PC-3 (cell line): ENCODE measurements around the gene TRIM56. TPM values are rescaled to one million over a fixed set of nuclear protein-coding genes. Genes with fewer than 3 reads are reported as not detected.
A peak's percentile ranks its signal among the peaks of the same experiment; 100 is the strongest.

Experiments
- ATAC-seq: fragments of 200-7000 bp; cut with Tn5 transposase; 2 replicates; pipeline ENCODE4 v1.9.1; 2020; ENCODE audit warnings: mild to moderate bottlenecking, moderate library complexity
- BruUV-seq: library from RNA; stranded (reverse); fragments of 400-500 nt; replicated peaks from 2 replicates; lab custom pipeline; 2021; lab: Mats Ljungman, UMichigan
- CTCF ChIA-PET: fragments of 300-600 bp; sonication (Branson Sonifier 250); formaldehyde crosslinking; loops from one replicate; lab custom pipeline; 2022; ENCODE audit warnings: antibody characterized with exemption; lab: Charles Lee
- POLR2A ChIA-PET: fragments of 300-600 bp; sonication (Branson Sonifier 250); formaldehyde crosslinking; loops from one replicate; lab custom pipeline; 2022; ENCODE audit warnings: antibody characterized with exemption; ENCODE audit not compliant: unreplicated experiment; lab: Charles Lee
- DNase-seq: peaks from one replicate; pipeline ENCODE4 v3.0.0-alpha.2; 2015
- H2AFZ ChIP-seq: fragments of 300-600 bp; sonication (generic); 2 replicates; pipeline ENCODE4 v1.6.0; 2016; ENCODE audit warnings: antibody characterized with exemption, low read length
- H3F3A ChIP-seq: fragments of 300-600 bp; sonication (generic); one replicate; pipeline ENCODE4 v1.6.0; 2017; ENCODE audit warnings: antibody characterized with exemption, low read length, control low read depth, mild to moderate bottlenecking; ENCODE audit not compliant: unreplicated experiment
- H3K27ac ChIP-seq: fragments of 300-600 bp; sonication (generic); 2 replicates; pipeline ENCODE4 v1.5.1; 2016; ENCODE audit warnings: mild to moderate bottlenecking, low read length
- H3K27me3 ChIP-seq: fragments of 300-600 bp; sonication (generic); 2 replicates; pipeline ENCODE4 v1.6.1; 2016; ENCODE audit warnings: low read length, mixed read lengths
- H3K36me3 ChIP-seq: fragments of 300-600 bp; sonication (generic); 2 replicates; pipeline ENCODE4 v1.6.1; 2016; ENCODE audit warnings: low read depth, mixed run types, low read length, mixed read lengths
- H3K4me1 ChIP-seq: fragments of 300-600 bp; sonication (generic); 2 replicates; pipeline ENCODE4 v1.5.1; 2016; ENCODE audit warnings: low read length; ENCODE audit not compliant: insufficient read depth
- H3K4me2 ChIP-seq: fragments of 300-600 bp; sonication (generic); 2 replicates; pipeline ENCODE4 v1.6.0; 2016; ENCODE audit warnings: low read length
- H3K4me3 ChIP-seq: fragments of 300-600 bp; sonication (generic); 2 replicates; pipeline ENCODE4 v1.5.1; 2016; ENCODE audit warnings: mild to moderate bottlenecking, low read length, mixed read lengths
- H3K79me2 ChIP-seq: fragments of 300-600 bp; sonication (generic); 2 replicates; pipeline ENCODE4 v1.6.1; 2017; ENCODE audit warnings: low read length, mixed read lengths
- H3K9ac ChIP-seq: fragments of 300-600 bp; sonication (generic); 2 replicates; pipeline ENCODE4 v1.6.0; 2016; ENCODE audit warnings: mild to moderate bottlenecking, low read length
- H3K9me2 ChIP-seq: fragments of 300-600 bp; sonication (generic); replicated peaks from 2 replicates; pipeline ENCODE4 v1.6.1; 2016; ENCODE audit warnings: mixed run types, low read length, mixed read lengths
- H3K9me3 ChIP-seq: fragments of 300-600 bp; sonication (generic); 2 replicates; pipeline ENCODE4 v1.6.1; 2016; ENCODE audit warnings: low read length, mixed read lengths
- H4K20me1 ChIP-seq: fragments of 300-600 bp; sonication (generic); 2 replicates; pipeline ENCODE4 v1.6.1; 2016; ENCODE audit warnings: low read length, mixed read lengths
- CTCF ChIP-seq: fragments of 300-600 bp; sonication (generic); conservative IDR thresholded peaks from 2 replicates; pipeline ENCODE4 v1.5.1; 2017; ENCODE audit warnings: antibody characterized with exemption, low read depth, mild to moderate bottlenecking, low read length
- EZH2 ChIP-seq: fragments of 300-600 bp; sonication (generic); IDR thresholded peaks from one replicate; pipeline ENCODE4 v1.6.1; 2017; ENCODE audit warnings: antibody characterized with exemption, mild to moderate bottlenecking, low read length; ENCODE audit not compliant: unreplicated experiment
- EZH2phosphoT487 ChIP-seq: fragments of 300-600 bp; sonication (generic); IDR thresholded peaks from 2 replicates; pipeline ENCODE4 v1.6.1; 2018; ENCODE audit warnings: mild to moderate bottlenecking, antibody characterized with exemption, low read length, borderline replicate concordance
- intact Hi-C: fragments of 100-400 bp; cut with micrococcal nuclease; formaldehyde crosslinking; loops from 2 replicates; pipeline ENCODE4 v1.9.0; 2023
- total RNA-seq: library from RNA; depleted of rRNA; stranded (reverse); fragments of >200 nt; gene quantifications from 2 replicates; pipeline ENCODE4 v1.2.3, GENCODE V29; 2014

The TRIM56 gene
- total RNA-seq, 1 experiment from 2014 or later = 10.6 TPM

- no TSS peak for BruUV-seq
- peaks cover 7% of the 10 kb centered on the region for H3F3A ChIP-seq
- ChIA-PET POLR2A (interaction anchor here (0.7 kb wide), 1 partner anchor 37 kb away, joined by 3 read pairs; no protein-coding TSS in a partner anchor), CTCF (interaction anchor here (1.1 kb wide), 1 partner anchor 53 kb away, joined by 3 read pairs; the partner anchor contains the start of gene TRIM56)
- no peaks in the 10 kb centered on the region for H4K20me1 ChIP-seq
- ATAC-seq (peak; percentile 83), DNase-seq (peak; percentile 97)
- intact Hi-C loops = loop anchor here (1.0 to 10.0 kb wide), 5 partner anchors 14 to 244 kb away; partner anchors contain the start of genes ACHE and TRIM56
- peak overlapping the region; percentile 89 for H3K27ac ChIP-seq
- no peaks in the 10 kb centered on the region for H3K79me2 ChIP-seq
- peak overlapping the region; percentile 41; the same call in 1 of the 2 replicates for H3K4me3 ChIP-seq
- TF ChIP-seq EZH2phosphoT487 = no peak
- no peak for TF ChIP-seq EZH2
- peak; percentile 98 for TF ChIP-seq CTCF
- H3K36me3 ChIP-seq = no peaks in the 10 kb centered on the region
- H3K4me2 ChIP-seq = peak overlapping the region; percentile 75
- no peaks in the 10 kb centered on the region for H3K27me3 ChIP-seq
- no peaks in the 10 kb centered on the region for H3K9me3 ChIP-seq
- H3K9me2 ChIP-seq = no peaks in the 10 kb centered on the region
- peaks cover 44% of the 10 kb centered on the region for H3K4me1 ChIP-seq
- peak overlapping the region; percentile 53 for H3K9ac ChIP-seq
- peak overlapping the region; percentile 46; the same call in 1 of the 2 replicates for H2AFZ ChIP-seq
Observed at GRCh38 chr7:101138213-101138870, 53.1 kb downstream of the TRIM56 start.

- no peaks in the 10 kb centered on the region for H3K9me2 ChIP-seq
- H3K27ac ChIP-seq = peak overlapping the region; percentile 57
- no peaks in the 10 kb centered on the region for H3K27me3 ChIP-seq
- TF ChIP-seq EZH2phosphoT487 = no peak
- no peak for TF ChIP-seq EZH2
- no peak for TF ChIP-seq CTCF
- H3K4me3 ChIP-seq = no peak overlapping the region
- ChIA-PET CTCF (interaction anchor here (1.7 kb wide), 1 partner anchor 52 kb away, joined by 7 read pairs; no protein-coding TSS in a partner anchor), POLR2A (interaction anchor here (0.6 kb wide), 1 partner anchor 39 kb away, joined by 3 read pairs; no protein-coding TSS in a partner anchor)
- ATAC-seq (peak; percentile 10; the same call in 1 of the 2 replicates), DNase-seq (peak; percentile 30)
- H3K9ac ChIP-seq = no peak overlapping the region
- no peaks in the 10 kb centered on the region for H4K20me1 ChIP-seq
- H3F3A ChIP-seq = peaks cover 7% of the 10 kb centered on the region
- BruUV-seq = no TSS peak
- H3K9me3 ChIP-seq = no peaks in the 10 kb centered on the region
- H3K4me1 ChIP-seq = peaks cover 36% of the 10 kb centered on the region
- intact Hi-C loops = no loop called here
- 0 out of 2 replicates have a peak overlapping the region, but pooled peaks have one; percentile 43 for H2AFZ ChIP-seq
- H3K36me3 ChIP-seq = no peaks in the 10 kb centered on the region
- no peaks in the 10 kb centered on the region for H3K79me2 ChIP-seq
- H3K4me2 ChIP-seq = 0 out of 2 replicates have a peak overlapping the region, but pooled peaks have one; percentile 7
Observed at GRCh38 chr7:101140339-101140699, 55.0 kb downstream of the TRIM56 start.
